ENCODE results near the gene PIGQ. TPM values are rescaled to one million over a fixed set of nuclear protein-coding genes. Genes with fewer than 3 reads are reported as not detected.

Gene PIGQ
- polyA plus RNA-seq, 1 of the 3 experiments (the other 2 are of a cell fraction), result 38.7 TPM

GRCh38 chr16:621526-622105 is 51.8 kb downstream of the PIGQ start:
- CTCF ChIA-PET, result interaction anchor here (2.5 to 2.8 kb wide), 2 partner anchors 12 to 21 kb away, joined by 9 to 11 read pairs; no protein-coding TSS in a partner anchor

More at GRCh38 chr16:621526-622105, 51.8 kb downstream of the PIGQ start:
- peaks cover 5% of the 10 kb centered on the region; the same call in 1 of the 2 replicates for H3K79me2 ChIP-seq (ENCODE audit: insufficient read depth)
- H3K9me2 ChIP-seq, result no peaks in the 10 kb centered on the region
- no peaks in the 10 kb centered on the region for H3K9me3 ChIP-seq
- no peak overlapping the region for H3K4me2 ChIP-seq
- no peak overlapping the region for H2AFZ ChIP-seq (ENCODE audit: low read depth)
- H4K20me1 ChIP-seq (ENCODE audit: insufficient read depth), result peaks cover 10% of the 10 kb centered on the region; the same call in 1 of the 2 replicates
- WGBS (ENCODE audit: low lambda C conversion rate), result 95% methylated on average over 20 of the region's 21 CpGs
- POLR2A ChIA-PET, result interaction anchor here (1.1 kb wide), 1 partner anchor 220 kb away, joined by 3 read pairs; the partner anchor contains the start of gene DECR2
- H3K4me1 ChIP-seq (ENCODE audit: control insufficient read depth in 1 of 2, insufficient read depth in 2 of 2, low read depth in 1 of 2, low read length in 1 of 2), result peaks cover 4 to 13% of the 10 kb centered on the region in 2 experiments; a peak in 2 of 4 replicates
- H3K9ac ChIP-seq, result no peak overlapping the region
- no peak overlapping the region for H3K27ac ChIP-seq (ENCODE audit: low read depth in 2 of 2, low read length in 1 of 2)
- peaks cover 0 to 3% of the 10 kb centered on the region in 2 experiments for H3K36me3 ChIP-seq (replicated peaks in 1 of 2; ENCODE audit: control insufficient read depth in 1 of 2, insufficient read depth in 2 of 2, low read length in 1 of 2)
- no peaks in the 10 kb centered on the region for H3K27me3 ChIP-seq (ENCODE audit: insufficient read depth)
- no peak for DNase-seq
- H3F3A ChIP-seq (replicated peaks; ENCODE audit: insufficient read depth), result peaks cover 5% of the 10 kb centered on the region
- H3K4me3 ChIP-seq (ENCODE audit: low read depth in 2 of 2, low read length in 1 of 2), result no peak overlapping the region
- TF ChIP-seq MEF2A (IDR thresholded peaks at IDR 0.05; ENCODE audit: borderline replicate concordance, low read depth), result no peak
- TF ChIP-seq REST (IDR thresholded peaks at IDR 0.05; ENCODE audit: low read depth, low read length), result no peak
- no peak for TF ChIP-seq TEAD4 (IDR thresholded peaks at IDR 0.05; ENCODE audit: borderline replicate concordance, insufficient read depth)
- TF ChIP-seq FOSL2 (IDR thresholded peaks at IDR 0.05; ENCODE audit: borderline replicate concordance, low read depth), result no peak
- no peak for TF ChIP-seq TCF12 (IDR thresholded peaks at IDR 0.05)
- no peak for TF ChIP-seq IRF3 (IDR thresholded peaks at IDR 0.05; ENCODE audit: low read depth, low read length)
- TF ChIP-seq NRF1 (IDR thresholded peaks at IDR 0.05; ENCODE audit: low read depth, low read length), result no peak
- TF ChIP-seq TAF1 (IDR thresholded peaks at IDR 0.05; ENCODE audit: borderline replicate concordance, low read depth, low read length), result no peak
- no peak for TF ChIP-seq ZBTB33 (IDR thresholded peaks at IDR 0.05; ENCODE audit: borderline replicate concordance, low read depth)
- TF ChIP-seq EZH2phosphoT487 (IDR thresholded peaks at IDR 0.05; ENCODE audit: borderline replicate concordance, low read depth), result no peak
- no peak for TF ChIP-seq RCOR1 (IDR thresholded peaks at IDR 0.05; ENCODE audit: low read length)
- TF ChIP-seq GABPA (IDR thresholded peaks at IDR 0.05; ENCODE audit: low read depth), result no peak
- TF ChIP-seq FOXJ3 (CRISPR knock-in tag; IDR thresholded peaks at IDR 0.05), result no peak
- no peak for TF ChIP-seq SIN3A (IDR thresholded peaks at IDR 0.05; ENCODE audit: borderline replicate concordance, low read depth, low read length)
- no peak for TF ChIP-seq NFIC (IDR thresholded peaks at IDR 0.05; ENCODE audit: borderline replicate concordance)
- TF ChIP-seq RXRA (IDR thresholded peaks at IDR 0.05; ENCODE audit: borderline replicate concordance, low read depth), result no peak
- TF ChIP-seq RAD21 (IDR thresholded peaks at IDR 0.05; ENCODE audit: low read length), result no peak
- TF ChIP-seq POLR2AphosphoS5 (IDR thresholded peaks at IDR 0.05; ENCODE audit: low read depth, low read length), result no peak
- no peak for TF ChIP-seq GATA2 (CRISPR knock-in tag; IDR thresholded peaks at IDR 0.05)
